SK-N-SH (cell line): ENCODE results near the gene TMPRSS5. TPM values are rescaled to one million over a fixed set of nuclear protein-coding genes. Genes with fewer than 3 reads are reported as not detected.

Experiments used
- CTCF ChIA-PET: fragments of 300-600, 350-600 bp; formaldehyde crosslinking; extraction: SDS; loops from one replicate; lab custom pipeline; 2021; lab: Yijun Ruan, JAX
- POLR2A ChIA-PET: fragments of 350-600 bp; sonication (Branson Sonifier 250); formaldehyde crosslinking; extraction: SDS; loops from one replicate; lab custom pipeline; 2020; ENCODE audit warnings: antibody characterized with exemption, inconsistent platforms; lab: Yijun Ruan, JAX
- DNase-seq: peaks from one replicate; pipeline ENCODE4 v3.0.0; 2012
- H2AFZ ChIP-seq: fragments of 200-600 bp; sonication (generic); 2 replicates; pipeline ENCODE4 v1.8.1; 2016; ENCODE audit warnings: antibody characterized with exemption, mild to moderate bottlenecking, low read depth
- H3F3A ChIP-seq: fragments of 200-600 bp; sonication (generic); replicated peaks from 2 replicates; pipeline ENCODE3; 2016; ENCODE audit warnings: antibody characterized with exemption, mild to moderate bottlenecking; ENCODE audit not compliant: insufficient read depth
- H3K27ac ChIP-seq, 2 experiments: fragments of 200-500 bp in 1 of 2; fragments of 200-600 bp in 1 of 2; sonication (Bioruptor generic) in 1 of 2; sonication (generic), shearing (Covaris generic) in 1 of 2; 2 replicates each; pipeline versions ENCODE4 v1.5.1 to v1.6.1; 2014 to 2016; ENCODE audit warnings: low read depth in 2 of 2, inconsistent platforms in 1 of 2, low read length in 1 of 2, mild to moderate bottlenecking in 1 of 2, mixed read lengths in 1 of 2
- H3K27me3 ChIP-seq: fragments of 200-600 bp; sonication (generic), shearing (Covaris generic); 2 replicates; pipeline ENCODE4 v1.6.1; 2016; ENCODE audit warnings: mixed run types; ENCODE audit not compliant: insufficient read depth
- H3K36me3 ChIP-seq, 2 experiments: fragments of 200-500 bp in 1 of 2; fragments of 200-600 bp in 1 of 2; sonication (Bioruptor generic) in 1 of 2; sonication (generic) in 1 of 2; replicated peaks in 1 of 2; 2 replicates each; pipeline versions ENCODE3 to v1.5.1; 2014 to 2016; ENCODE audit warnings: low read length in 1 of 2, mild to moderate bottlenecking in 1 of 2; ENCODE audit not compliant: insufficient read depth in 2 of 2, control insufficient read depth in 1 of 2
- H3K4me1 ChIP-seq, 2 experiments: fragments of 200-500 bp in 1 of 2; fragments of 200-600 bp in 1 of 2; sonication (Bioruptor generic) in 1 of 2; sonication (generic), shearing (Covaris generic) in 1 of 2; 2 replicates each; pipeline versions ENCODE4 v1.5.1 to v1.6.1; 2014 to 2016; ENCODE audit warnings: low read depth in 1 of 2, low read length in 1 of 2, mixed run types in 1 of 2; ENCODE audit not compliant: insufficient read depth in 2 of 2, control insufficient read depth in 1 of 2
- H3K4me2 ChIP-seq: fragments of 200-600 bp; sonication (generic), shearing (Covaris generic); 2 replicates; pipeline ENCODE4 v1.6.1; 2017; ENCODE audit warnings: mixed run types
- H3K4me3 ChIP-seq, 2 experiments: fragments of 200-500 bp in 1 of 2; fragments of 200-600 bp in 1 of 2; sonication (Bioruptor generic) in 1 of 2; sonication (generic), shearing (Covaris generic) in 1 of 2; 2 replicates each; pipeline versions ENCODE4 v1.5.1 to v1.8.1; 2014 to 2016; ENCODE audit warnings: low read depth in 2 of 2, inconsistent platforms in 1 of 2, low read length in 1 of 2, mild to moderate bottlenecking in 1 of 2, mixed read lengths in 1 of 2, moderate library complexity in 1 of 2
- H3K79me2 ChIP-seq: fragments of 200-600 bp; sonication (generic); 2 replicates; pipeline ENCODE4 v1.8.1; 2017; ENCODE audit warnings: mild to moderate bottlenecking; ENCODE audit not compliant: insufficient read depth
- H3K9ac ChIP-seq: fragments of 200-600 bp; sonication (generic); 2 replicates; pipeline ENCODE4 v1.6.1; 2017; ENCODE audit warnings: mixed run types
- H3K9me2 ChIP-seq: fragments of 200-600 bp; sonication (generic); 2 replicates; pipeline ENCODE4 v1.6.1; 2017; ENCODE audit warnings: mixed run types
- H3K9me3 ChIP-seq: fragments of 200-600 bp; sonication (generic); 2 replicates; pipeline ENCODE4 v1.6.1; 2017; ENCODE audit warnings: mixed run types, mild to moderate bottlenecking, moderate library complexity
- H4K20me1 ChIP-seq: fragments of 200-600 bp; sonication (generic); 2 replicates; pipeline ENCODE4 v1.6.1; 2017; ENCODE audit warnings: mild to moderate bottlenecking, mixed run types; ENCODE audit not compliant: insufficient read depth
- CHD2 ChIP-seq: fragments of 150-350 bp; IDR thresholded peaks from 2 replicates; pipeline ENCODE4 v1.6.1; 2018; ENCODE audit warnings: low read length; ENCODE audit not compliant: partially characterized antibody
- CTCF ChIP-seq: fragments of 200-600 bp; sonication (generic); IDR thresholded peaks from 2 replicates; pipeline ENCODE4 v1.6.1; 2017; ENCODE audit warnings: antibody characterized with exemption, mild to moderate bottlenecking, moderate library complexity
- GABPA ChIP-seq: IDR thresholded peaks from 2 replicates; pipeline ENCODE4 v1.4.0; 2012; ENCODE audit warnings: low read depth, mild to moderate bottlenecking
- JUND ChIP-seq: IDR thresholded peaks from 2 replicates; pipeline ENCODE4 v1.4.0; 2012
- MAX ChIP-seq: IDR thresholded peaks from 2 replicates; pipeline ENCODE4 v1.4.0; 2012; ENCODE audit warnings: low read depth
- MXI1 ChIP-seq: IDR thresholded peaks from 2 replicates; pipeline ENCODE4 v1.6.1; 2012; ENCODE audit warnings: mild to moderate bottlenecking, low read depth, low read length, improper control_type of control experiment
- NFIC ChIP-seq: IDR thresholded peaks from 2 replicates; pipeline ENCODE4 v1.4.0; 2012; ENCODE audit warnings: borderline replicate concordance
- POLR2AphosphoS5 ChIP-seq: IDR thresholded peaks from 2 replicates; pipeline ENCODE4 v1.6.1; 2012; ENCODE audit warnings: low read depth, low read length
- RCOR1 ChIP-seq: fragments of 150-350 bp; IDR thresholded peaks from 2 replicates; pipeline ENCODE4 v1.6.1; 2017; ENCODE audit warnings: antibody characterized with exemption, low read length
- SMC3 ChIP-seq: IDR thresholded peaks from 2 replicates; pipeline ENCODE4 v1.6.1; 2012; ENCODE audit warnings: low read depth, low read length, improper control_type of control experiment
- TAF1 ChIP-seq: IDR thresholded peaks from 2 replicates; pipeline ENCODE4 v1.6.1; 2012; ENCODE audit warnings: low read depth, mild to moderate bottlenecking, low read length, moderate library complexity, borderline replicate concordance
- TEAD4 ChIP-seq: IDR thresholded peaks from 2 replicates; pipeline ENCODE4 v1.4.0; 2012; ENCODE audit warnings: mild to moderate bottlenecking, borderline replicate concordance; ENCODE audit not compliant: insufficient read depth
- USF1 ChIP-seq: IDR thresholded peaks from 2 replicates; pipeline ENCODE4 v1.4.0; 2012; ENCODE audit warnings: low read depth, borderline replicate concordance
- YY1 ChIP-seq: IDR thresholded peaks from 2 replicates; pipeline ENCODE4 v1.4.0; 2012; ENCODE audit warnings: low read depth, mild to moderate bottlenecking
- WGBS: methylation state at CpG from one replicate; pipeline ENCODE4 v1.1.6; 2017; ENCODE audit warnings: low lambda C conversion rate; 5-methylcytosine and 5-hydroxymethylcytosine counted together
- polyA plus RNA-seq, 3 experiments: library from polyadenylated mRNA; depleted of rRNA; stranded (reverse); fragments of >200 nt; gene quantifications; 2 replicates each; pipeline ENCODE4 v1.2.3, GENCODE V29; 2012
- TF ChIP-seq, protein P1 (sequence below): IDR thresholded peaks from 2 replicates; pipeline ENCODE4 v1.6.1; 2012; ENCODE audit warnings: mild to moderate bottlenecking, low read depth, low read length, moderate library complexity

The TMPRSS5 gene
- polyA plus RNA-seq, 1 of the 3 experiments (the other 2 are of a cell fraction), result 0.28 TPM

GRCh38 chr11:113694390-113694789, 11.7 kb downstream of the TMPRSS5 start:
- CTCF ChIA-PET, result interaction anchor here (1.5 kb wide), 1 partner anchor 140 kb away, joined by 4 read pairs; no protein-coding TSS in a partner anchor
- 88% methylated on average over 6 of the region's 12 CpGs for WGBS
- no peak overlapping the region for H3K9ac ChIP-seq

GRCh38 chr11:113693030-113693429, 13.1 kb downstream of the TMPRSS5 start:
- H3K9me2 ChIP-seq, result no peaks in the 10 kb centered on the region
- H4K20me1 ChIP-seq, result no peaks in the 10 kb centered on the region
- H3K36me3 ChIP-seq, result no peaks in the 10 kb centered on the region
- no peaks in the 10 kb centered on the region for H3K9me3 ChIP-seq
- no peak for TF ChIP-seq POLR2AphosphoS5
- TF ChIP-seq CHD2, result no peak
- TF ChIP-seq, protein P1, sequence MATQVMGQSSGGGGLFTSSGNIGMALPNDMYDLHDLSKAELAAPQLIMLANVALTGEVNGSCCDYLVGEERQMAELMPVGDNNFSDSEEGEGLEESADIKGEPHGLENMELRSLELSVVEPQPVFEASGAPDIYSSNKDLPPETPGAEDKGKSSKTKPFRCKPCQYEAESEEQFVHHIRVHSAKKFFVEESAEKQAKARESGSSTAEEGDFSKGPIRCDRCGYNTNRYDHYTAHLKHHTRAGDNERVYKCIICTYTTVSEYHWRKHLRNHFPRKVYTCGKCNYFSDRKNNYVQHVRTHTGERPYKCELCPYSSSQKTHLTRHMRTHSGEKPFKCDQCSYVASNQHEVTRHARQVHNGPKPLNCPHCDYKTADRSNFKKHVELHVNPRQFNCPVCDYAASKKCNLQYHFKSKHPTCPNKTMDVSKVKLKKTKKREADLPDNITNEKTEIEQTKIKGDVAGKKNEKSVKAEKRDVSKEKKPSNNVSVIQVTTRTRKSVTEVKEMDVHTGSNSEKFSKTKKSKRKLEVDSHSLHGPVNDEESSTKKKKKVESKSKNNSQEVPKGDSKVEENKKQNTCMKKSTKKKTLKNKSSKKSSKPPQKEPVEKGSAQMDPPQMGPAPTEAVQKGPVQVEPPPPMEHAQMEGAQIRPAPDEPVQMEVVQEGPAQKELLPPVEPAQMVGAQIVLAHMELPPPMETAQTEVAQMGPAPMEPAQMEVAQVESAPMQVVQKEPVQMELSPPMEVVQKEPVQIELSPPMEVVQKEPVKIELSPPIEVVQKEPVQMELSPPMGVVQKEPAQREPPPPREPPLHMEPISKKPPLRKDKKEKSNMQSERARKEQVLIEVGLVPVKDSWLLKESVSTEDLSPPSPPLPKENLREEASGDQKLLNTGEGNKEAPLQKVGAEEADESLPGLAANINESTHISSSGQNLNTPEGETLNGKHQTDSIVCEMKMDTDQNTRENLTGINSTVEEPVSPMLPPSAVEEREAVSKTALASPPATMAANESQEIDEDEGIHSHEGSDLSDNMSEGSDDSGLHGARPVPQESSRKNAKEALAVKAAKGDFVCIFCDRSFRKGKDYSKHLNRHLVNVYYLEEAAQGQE, result no peak
- no peak for TF ChIP-seq USF1
- TF ChIP-seq TAF1, result no peak
- no peak for TF ChIP-seq CTCF
- no peak for TF ChIP-seq NFIC
- TF ChIP-seq MXI1, result no peak
- H3K4me3 ChIP-seq, result no peak overlapping the region
- H3K9ac ChIP-seq, result no peak overlapping the region
- no peaks in the 10 kb centered on the region for H3K79me2 ChIP-seq
- H3K4me1 ChIP-seq, result peaks cover 0 to 10% of the 10 kb centered on the region in 2 experiments; a peak in 1 of 4 replicates
- POLR2A ChIA-PET, result no interaction called here
- CTCF ChIA-PET, result interaction anchor here (0.6 to 1.5 kb wide), 3 partner anchors 32 to 489 kb away, joined by 3 to 4 read pairs (median 3); no protein-coding TSS in a partner anchor
- no peak for DNase-seq
- no peak overlapping the region for H3K4me2 ChIP-seq
- H2AFZ ChIP-seq, result no peak overlapping the region
- 88% methylated on average over 10 of the region's 13 CpGs for WGBS
- no peak overlapping the region for H3K27ac ChIP-seq
- no peaks in the 10 kb centered on the region for H3F3A ChIP-seq
- H3K27me3 ChIP-seq, result no peaks in the 10 kb centered on the region

More at GRCh38 chr11:113694390-113694789, 11.7 kb downstream of the TMPRSS5 start:
- H3K9me3 ChIP-seq, result no peaks in the 10 kb centered on the region
- no peaks in the 10 kb centered on the region for H3K9me2 ChIP-seq
- DNase-seq, result no peak
- no peak overlapping the region for H2AFZ ChIP-seq
- H3F3A ChIP-seq, result no peaks in the 10 kb centered on the region
- H3K4me3 ChIP-seq, result no peak overlapping the region
- no peak for TF ChIP-seq RCOR1
- TF ChIP-seq CTCF, result no peak
- TF ChIP-seq YY1, result no peak
- no peak for TF ChIP-seq SMC3
- TF ChIP-seq GABPA, result no peak
- TF ChIP-seq JUND, result no peak
- TF ChIP-seq TEAD4, result no peak
- TF ChIP-seq MAX, result no peak
- H3K79me2 ChIP-seq, result no peaks in the 10 kb centered on the region
- POLR2A ChIA-PET, result no interaction called here
- peaks cover 0 to 17% of the 10 kb centered on the region in 2 experiments; a peak in 1 of 4 replicates for H3K4me1 ChIP-seq
- no peak overlapping the region for H3K27ac ChIP-seq
- H3K36me3 ChIP-seq, result no peaks in the 10 kb centered on the region
- H3K27me3 ChIP-seq, result no peaks in the 10 kb centered on the region
- no peak overlapping the region for H3K4me2 ChIP-seq
- no peaks in the 10 kb centered on the region for H4K20me1 ChIP-seq
